HG02981 (cell line): Measurements from ENCODE around the gene PAM.

Source experiments
- ATAC-seq: cut with Tn5 transposase; IDR thresholded peaks from one replicate; pipeline ENCODE4 v1.9.1; 2021; ENCODE audit warnings: mild to moderate bottlenecking, moderate library complexity; ENCODE audit not compliant: unreplicated experiment

PAM gene

DNA sequence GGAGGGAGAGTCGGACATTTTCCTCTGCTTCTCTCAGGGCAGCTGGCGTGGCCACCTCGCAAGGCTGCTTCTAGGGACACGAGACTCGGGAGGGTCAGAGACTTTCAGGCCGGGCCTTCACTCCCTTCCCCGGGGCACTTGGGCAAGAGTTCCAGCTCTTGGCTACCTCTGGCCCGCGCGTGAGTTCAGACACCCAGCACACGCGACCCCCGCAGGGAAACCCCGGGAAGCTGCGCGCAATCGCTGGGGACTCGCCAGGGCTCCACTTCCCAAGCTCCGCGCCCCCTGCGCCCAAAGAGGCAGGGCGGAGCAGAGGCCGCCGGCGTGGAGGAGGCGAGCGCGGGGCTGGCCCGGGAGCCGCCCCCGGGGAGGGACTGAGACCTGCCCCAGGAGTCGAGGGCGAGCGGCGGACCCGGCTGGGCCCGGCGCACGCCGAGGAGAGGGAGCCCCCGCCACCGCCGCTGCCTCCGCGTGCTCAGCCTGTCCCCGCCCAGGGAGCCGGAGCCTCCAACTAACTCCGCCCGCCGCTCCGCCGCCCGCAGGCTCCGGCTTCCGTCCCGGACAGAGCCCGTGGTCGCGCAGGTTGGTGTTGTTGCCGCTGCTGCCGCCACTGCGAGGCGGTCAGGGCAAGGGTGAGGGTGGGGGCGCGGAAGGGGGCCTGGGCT is at the start of gene PAM:
Gene PAM (plus strand): TSS at position 539 of the 665 bp plus-strand sequence. CDS start 110,891 bp downstream, outside the sequence.
- ATAC-seq = peak; percentile 75

DNA sequence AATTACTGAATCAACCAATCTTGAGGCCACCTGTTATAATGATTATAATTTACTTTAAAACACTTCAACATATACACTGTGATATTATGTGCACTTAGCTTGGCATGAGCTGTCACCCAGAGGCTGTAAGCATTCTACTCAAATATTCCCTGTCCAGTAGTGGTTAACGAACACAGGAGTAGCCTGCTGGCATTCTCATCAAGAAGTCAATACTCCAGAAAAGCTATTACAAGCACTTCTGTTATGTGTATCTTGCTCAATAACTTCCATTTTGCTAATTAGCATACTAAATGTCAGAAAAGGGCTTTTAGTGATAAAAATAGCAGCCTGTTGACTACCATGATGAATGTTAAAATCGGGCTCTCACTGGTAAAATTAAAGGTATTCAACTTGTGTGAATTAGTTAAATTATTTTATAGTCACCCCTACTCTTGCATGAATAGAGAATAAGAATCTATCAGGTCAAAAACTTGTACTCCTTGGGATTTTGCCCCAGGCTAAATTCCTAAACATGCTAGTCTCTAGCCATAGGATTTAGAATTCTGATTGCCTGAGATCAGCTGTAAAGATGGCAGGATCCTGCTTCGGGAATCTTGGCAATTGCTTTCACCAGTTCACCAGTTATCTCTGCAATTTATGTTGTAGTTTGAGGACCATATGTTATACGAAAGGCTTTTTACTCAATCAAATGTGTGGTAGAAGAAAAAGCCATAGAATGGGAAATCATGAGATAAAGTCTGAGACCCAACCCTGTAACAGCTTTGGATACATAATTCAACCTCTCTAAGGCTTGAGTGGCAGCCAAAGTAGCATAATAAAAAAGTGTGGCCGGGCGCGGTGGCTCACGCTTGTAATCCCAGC is 43.4 kb upstream of the PAM start:
- ATAC-seq = no peak

DNA sequence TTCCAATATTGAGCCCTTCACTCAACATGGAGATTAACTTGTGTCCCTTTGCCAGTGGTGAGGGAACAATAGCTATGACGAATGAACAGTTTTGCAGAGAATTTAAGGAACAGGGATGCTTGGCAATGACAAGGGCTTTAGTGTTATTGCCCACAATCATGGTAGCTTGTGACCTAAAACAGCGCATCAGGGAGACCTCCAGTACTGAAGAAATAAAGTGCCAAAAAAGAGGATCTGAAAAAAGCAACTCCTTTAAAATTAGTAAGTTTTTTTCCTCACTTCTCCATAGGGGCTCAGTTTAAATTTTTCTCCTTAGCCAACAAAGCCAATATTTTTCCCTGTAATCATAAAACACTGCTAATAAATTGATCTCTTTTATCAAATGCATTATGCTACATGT is 41.8 kb upstream of the PAM start:
- ATAC-seq = peak; percentile 25

DNA sequence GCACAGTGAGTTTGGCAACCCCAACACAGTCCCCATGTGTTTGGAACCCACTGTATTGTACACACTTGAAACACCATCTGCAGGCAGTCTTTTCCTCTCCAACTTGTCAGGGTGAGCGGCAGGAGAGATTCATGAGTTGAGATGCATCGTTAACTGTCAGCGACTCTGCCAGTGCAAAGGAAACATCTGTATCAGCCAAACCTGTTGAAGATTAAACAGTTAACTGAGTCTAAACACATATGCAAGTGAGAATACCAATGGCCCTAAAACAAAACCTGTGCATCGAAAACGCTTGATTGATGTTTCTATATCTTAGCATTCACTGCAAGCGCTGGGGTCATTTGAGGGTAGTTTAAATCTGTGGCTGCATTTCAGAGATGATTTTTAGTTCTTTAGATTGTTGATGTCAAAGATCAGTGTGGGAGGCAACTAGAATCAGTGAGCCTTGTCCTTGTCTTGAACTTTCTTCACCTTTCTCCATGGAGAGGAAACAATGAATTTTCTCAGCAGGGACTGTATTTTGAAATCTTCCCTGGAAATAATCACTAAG is 41.3 kb upstream of the PAM start:
- peak; percentile 54 for ATAC-seq

DNA sequence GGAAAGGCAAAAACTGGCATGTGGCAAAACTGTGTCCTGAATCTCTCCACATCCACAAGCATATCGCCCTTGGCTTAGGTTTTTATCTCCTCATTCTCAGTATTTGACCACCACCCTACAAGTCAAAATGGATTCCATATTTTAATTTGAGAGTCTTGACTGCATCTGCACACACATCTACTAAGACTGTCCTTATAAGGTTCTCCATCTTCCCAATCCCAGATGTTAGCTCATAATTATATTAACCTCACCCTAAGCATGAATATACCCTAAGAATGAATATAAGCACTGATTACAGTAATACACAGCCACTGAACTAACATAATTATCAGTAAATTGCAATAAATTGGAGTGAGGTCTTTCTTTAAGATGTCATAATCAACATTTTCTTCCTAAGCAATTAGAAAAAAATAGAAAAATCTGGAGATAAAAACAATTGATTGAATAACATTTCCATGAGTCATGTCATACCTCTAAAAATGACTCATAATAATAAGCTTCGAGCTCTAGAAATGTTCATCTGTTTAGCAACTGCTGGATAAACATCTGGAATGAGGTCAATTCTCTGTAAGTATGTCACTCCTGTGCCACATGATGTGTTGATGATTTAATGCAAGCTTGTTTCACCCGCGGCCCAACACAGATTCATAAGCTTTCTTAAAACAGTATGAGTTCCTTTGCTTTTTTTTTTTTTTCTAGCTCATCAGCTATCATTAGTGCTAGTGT is 39.9 kb upstream of the PAM start:
- ATAC-seq = no peak

DNA sequence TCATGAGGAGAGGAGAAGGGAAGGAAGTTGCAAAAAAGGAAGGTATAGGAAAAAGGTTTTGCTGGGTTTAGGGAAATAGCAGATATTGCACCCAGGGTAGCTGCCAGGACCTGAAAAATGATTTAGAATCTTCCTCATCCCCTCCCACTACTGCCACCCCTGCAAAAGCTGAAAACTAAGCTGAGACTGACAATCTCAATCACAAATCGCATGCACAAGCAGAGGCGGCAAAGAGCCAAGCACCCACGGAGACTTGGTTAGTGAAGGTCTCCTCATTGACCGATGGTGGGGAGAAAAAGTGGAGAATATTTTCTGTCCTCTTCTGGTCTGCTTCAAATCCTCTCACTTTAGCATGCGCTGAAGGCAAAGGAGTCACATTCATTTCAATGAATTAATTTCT is 39.1 kb upstream of the PAM start:
- no peak for ATAC-seq

DNA sequence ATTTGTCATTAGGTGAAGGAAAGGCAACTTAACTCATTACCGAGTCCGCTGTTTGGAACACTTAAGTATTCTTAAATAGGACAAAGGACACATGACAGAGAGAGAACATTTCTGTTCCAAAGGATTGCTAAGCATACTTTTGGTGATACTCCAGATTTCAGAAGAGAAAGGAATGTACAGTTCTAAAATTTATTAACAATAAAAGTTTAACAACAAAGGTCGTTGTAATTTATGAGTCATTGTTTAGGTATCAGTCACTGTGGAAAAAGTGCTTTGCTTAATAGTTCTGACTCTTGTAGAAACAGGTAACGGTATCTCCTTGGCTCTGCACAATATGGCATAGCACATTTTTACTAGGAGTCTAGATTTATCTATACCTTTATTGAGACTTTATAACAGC is 36.3 kb upstream of the PAM start:
- ATAC-seq = no peak

DNA sequence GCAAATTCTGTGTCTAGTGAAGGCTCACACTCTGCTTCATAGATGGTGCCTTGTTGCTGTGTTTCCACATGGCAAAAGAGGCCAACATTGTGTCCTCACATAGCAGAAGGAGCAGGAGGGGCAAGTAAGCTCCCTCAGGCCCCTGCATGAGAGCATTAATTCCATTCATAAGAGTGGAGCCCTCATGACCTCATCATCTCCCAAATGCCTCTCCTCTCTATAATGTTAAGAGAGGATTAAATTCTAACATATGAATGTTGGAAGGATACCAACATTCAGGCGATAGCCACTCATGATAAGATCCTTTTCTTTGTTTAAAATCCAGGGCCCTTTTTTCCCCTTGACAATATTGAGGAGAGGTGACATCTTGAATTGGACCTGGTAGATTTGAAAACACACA is 35.2 kb upstream of the PAM start:
- no peak for ATAC-seq

DNA sequence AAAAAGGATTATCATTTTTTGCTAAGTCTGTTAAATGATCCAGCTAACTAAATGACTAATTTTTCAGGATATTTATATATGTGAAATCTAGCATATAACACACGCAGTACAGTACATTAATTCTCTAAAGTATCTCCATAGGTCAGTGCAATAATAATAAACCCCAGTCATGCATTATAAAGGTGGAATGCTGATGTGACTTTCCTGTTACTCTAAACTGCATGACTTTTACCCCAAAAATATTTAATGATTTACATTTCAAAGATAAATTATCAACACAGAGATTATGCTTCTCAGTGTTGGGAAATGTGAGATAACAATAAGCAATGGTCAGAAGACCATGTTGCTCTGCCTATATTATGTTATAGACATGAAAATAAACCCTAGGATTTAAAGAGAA is 34.1 kb upstream of the PAM start:
- ATAC-seq = no peak

DNA sequence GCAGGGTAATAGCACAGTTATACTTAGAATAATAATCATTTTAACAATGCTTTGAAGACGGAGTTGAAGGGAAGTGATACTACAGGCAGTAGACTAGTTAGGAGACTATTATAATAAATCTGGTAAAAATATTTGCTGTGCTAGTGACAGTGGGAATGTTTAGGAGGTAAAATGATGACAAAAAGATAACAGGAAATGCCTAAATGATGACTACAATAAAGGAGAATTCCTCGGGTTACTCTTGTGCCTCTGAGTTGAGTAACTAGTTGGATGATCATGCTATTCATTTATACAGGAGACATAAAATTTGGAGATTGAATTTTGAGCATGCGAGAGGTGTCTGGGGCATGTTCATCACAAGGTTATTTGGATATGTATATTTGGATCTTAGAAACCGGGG is 32.2 kb upstream of the PAM start:
- ATAC-seq = no peak

DNA sequence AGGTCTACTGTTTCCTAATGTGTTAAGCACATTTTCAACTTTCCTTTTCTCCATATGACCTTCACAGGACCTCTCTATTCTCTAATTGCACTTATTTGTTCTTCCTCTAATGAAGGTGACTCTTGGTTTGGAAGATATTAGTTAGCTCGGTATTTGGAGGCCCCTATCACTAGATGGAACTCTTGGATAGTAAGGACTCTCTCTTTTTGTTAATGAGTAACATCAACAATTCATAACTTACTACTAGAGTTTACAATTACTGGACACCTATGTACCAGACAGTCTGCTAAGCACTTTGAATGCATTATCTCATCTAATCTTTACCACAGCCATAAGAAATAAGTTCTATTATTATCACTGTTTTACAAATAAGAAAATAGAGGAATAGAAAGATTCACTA is 23.4 kb upstream of the PAM start:
- ATAC-seq = no peak

DNA sequence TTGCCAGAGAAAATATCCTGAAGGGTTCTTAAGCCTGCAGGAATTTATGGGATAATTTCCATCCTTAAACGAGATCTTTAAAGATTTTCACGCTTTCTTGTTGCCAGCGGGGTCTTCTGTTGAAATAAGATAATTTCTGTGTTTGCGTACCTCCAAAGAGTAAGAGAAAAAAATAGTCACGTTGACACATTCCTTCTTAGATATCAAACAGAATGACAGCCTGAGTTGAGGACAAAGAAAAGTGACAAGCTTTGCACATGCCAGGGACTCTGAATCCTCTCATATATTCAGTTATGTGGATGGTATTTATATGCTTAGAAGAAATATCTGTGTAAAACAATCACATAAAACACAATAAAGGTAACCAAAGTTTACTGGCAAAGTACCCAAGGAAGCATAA is 21.6 kb upstream of the PAM start:
- ATAC-seq = no peak

DNA sequence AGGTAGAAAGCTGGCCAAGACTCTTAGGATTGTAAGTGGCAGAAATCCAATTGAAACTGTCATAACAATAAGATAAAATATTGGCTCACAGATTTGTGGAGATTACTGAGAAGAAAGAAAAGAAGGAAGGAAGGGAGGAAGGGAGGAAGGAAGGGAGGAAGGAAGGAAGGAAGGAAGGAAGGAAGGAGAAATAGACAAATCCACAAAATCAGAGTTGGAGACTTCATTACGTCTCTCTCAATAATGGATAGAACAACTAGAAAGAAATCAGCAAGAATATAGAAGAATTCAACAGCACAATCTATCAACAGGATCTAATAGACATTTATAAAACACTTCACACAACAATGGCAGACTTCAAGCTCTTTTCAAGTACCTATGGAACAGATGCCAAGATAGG is 17.9 kb upstream of the PAM start:
- ATAC-seq = no peak

DNA sequence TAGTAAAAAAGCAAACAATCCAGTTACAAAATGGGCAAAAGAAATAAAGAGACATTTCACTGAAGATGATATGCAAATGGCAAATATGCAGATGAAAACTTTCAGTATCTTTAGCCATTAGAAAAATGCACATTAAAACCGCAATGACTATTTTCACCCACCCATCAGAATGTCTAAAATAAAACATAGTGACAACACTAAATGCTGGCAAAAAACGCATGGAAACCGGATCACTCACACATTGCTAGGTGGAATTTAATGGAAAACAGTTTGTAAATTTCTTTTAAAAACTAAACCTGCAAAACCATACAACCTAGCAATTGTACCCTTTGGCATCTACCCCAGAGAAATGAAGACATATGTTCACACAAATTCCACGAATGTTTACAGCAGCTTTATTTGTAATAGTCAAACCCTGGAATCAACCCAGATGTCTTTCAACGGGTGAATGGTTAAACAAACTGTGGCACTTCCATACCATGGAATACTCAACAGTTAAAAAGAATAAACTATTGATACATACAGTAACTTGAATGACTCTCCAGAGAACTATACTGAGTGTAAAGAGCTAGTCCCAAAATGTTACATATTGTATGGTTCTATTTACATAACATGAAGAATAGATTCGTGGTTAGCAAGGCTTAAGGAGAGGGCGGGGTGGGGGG is 17.2 kb upstream of the PAM start:
- ATAC-seq = no peak

DNA sequence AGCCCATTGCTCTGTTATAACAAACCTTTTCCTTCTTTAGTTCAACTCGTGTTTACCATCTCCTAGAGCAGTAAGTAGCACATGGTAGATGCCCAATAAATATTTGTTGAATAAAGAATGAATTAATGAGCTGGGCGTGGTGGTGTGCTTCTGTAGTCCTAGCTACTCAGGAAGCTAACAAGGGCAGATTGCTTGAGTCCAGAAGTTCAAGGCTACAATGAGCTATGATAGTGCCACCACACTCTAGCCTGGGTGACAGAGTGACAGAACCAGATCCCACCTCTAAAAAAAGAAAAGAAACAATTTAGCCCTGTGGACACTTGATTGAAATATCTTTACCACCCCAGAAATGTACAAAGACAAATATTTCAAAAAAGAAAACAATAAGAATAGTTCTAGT is 14.6 kb upstream of the PAM start:
- no peak for ATAC-seq

DNA sequence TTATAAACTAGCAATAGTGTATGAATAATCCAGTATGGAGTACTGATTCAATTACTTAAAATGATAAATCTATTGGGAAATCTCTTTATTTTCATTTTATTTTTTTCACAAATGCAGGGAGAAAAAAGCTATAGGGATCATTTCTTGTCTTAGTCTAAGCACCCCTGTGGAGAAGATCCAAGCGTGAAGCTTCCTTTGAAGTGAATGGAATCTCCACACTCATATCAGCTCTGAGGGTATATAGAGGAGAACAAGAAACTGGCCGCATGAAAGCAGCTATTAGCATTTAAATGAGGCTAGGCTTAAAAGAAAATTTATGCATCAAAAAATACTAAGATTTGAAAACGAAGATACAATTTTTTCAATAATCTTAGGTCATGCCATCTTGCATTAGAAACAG is 12.9 kb upstream of the PAM start:
- ATAC-seq = no peak

DNA sequence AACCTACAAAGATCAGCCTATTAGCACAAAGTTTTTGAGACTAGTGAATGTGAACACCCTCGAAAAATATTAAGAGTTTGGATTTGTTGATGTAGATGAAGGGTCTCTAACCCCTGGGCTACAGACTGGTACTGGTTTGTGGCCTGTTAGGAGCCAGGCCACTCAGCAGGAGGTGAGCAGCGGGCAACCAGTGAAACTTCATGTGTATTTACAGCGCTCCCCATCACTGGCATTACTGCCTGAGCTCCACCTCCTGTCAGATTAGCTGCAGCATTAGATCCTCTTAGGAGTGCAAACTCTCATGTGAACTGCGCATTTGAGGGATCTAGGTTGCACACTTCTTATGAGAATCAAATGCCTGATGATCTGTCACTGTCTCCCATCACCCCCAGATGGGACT is 11.2 kb upstream of the PAM start:
- ATAC-seq = no peak

DNA sequence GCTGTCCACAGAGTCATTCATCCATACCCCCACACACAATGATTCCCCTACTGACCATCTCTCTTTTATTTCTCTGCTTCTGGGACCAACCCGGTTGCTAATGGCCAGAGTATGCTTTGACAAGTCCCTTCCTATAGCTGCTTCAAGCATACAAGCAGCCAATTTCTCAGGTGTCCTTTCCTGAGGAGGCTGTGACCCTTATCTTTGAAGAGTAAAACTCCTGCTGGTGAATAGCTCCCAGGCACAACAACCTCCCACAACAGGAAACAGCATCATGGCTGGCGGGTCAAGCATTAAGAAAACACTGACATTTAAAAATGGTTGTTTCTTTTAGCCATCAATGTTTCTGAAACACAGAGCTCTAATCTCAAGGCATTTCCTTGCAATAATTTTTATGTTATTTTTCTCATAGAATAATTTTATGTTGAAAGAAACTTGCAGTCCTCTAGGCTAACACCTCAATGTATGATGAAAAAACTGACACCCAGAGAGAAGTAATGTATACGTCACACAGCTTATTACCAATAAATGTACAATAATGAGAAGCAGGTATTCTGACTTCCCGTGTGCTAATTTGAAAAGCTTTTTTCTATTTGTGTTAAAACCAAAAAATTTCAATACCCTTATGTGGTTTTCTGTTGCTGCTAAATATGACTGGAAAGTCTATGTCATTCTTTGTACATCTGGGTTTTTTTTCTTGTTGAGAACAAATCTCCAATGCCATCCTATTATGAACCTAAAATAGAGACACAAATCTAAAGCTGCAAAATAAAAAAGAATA is 7.5 kb upstream of the PAM start:
- peak; percentile 36 for ATAC-seq

DNA sequence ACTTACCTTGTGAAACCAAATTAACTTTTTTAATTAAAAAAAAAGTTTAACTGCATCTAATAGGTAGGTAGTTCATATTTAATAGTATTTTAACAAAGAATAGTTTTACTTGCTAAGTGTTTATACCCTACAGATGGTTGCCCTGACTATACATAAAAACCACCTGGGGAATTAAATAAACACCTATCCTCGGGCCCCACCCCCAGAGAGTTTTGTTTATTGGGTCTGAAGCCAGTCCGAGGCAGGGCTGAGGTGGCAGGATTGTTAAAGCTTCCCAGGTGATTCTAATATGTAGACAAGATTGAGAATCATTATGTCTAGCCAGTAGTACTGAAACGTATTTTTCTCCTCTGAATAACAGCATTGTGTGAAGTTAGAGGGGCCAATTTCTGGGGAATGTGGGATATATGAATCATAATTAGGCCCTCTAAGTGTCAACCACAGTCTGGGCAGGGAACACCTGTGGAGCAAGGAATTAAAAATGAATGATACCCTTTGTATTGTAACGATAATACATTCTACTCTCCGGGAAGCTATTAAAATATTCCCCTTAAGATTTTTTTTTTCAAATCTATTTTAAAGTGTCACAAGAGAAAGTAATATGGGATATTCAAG is 5.6 kb upstream of the PAM start:
- ATAC-seq = no peak
